ENCODE results near the gene TRPC3.
"Not testable (repeated sequence)": the region's sequence is repeated elsewhere in the genome, so short reads cannot be mapped to it uniquely, and the experiment has no call there.

The TRPC3 gene

GRCh38 chr4:121946644-121947043 lies 5.2 kb downstream of the TRPC3 start:
- no peak for DNase-seq (ENCODE audit: low read depth in 2 of 2)

GRCh38 chr4:121943941-121944340 lies 7.9 kb downstream of the TRPC3 start:
- no peak for DNase-seq (ENCODE audit: low read depth in 2 of 2)

GRCh38 chr4:121939690-121940089 lies 12.2 kb downstream of the TRPC3 start:
- no peak for DNase-seq (ENCODE audit: low read depth in 2 of 2)

- DNase-seq (ENCODE audit: low read depth in 2 of 2), result no peak
These were observed 13.4 kb downstream of the TRPC3 start for GRCh38 chr4:121938282-121939092.

GRCh38 chr4:121936101-121936500 lies 15.8 kb downstream of the TRPC3 start:
- no peak for DNase-seq (ENCODE audit: low read depth in 2 of 2)

- no peak for DNase-seq (ENCODE audit: low read depth in 2 of 2)
These were observed 17.2 kb downstream of the TRPC3 start for GRCh38 chr4:121934635-121935034.

GRCh38 chr4:121932212-121932974 lies 19.5 kb downstream of the TRPC3 start:
- DNase-seq (ENCODE audit: low read depth in 2 of 2), result no peak

- no peak for DNase-seq (ENCODE audit: low read depth in 2 of 2)
These were observed 21.6 kb downstream of the TRPC3 start for GRCh38 chr4:121930304-121930703.

GRCh38 chr4:121927948-121928347 lies 23.9 kb downstream of the TRPC3 start:
- DNase-seq (ENCODE audit: low read depth in 2 of 2), result no peak

- not testable (repeated sequence) for DNase-seq (ENCODE audit: low read depth in 2 of 2)
These were observed 25.4 kb downstream of the TRPC3 start for GRCh38 chr4:121926490-121926889.

GRCh38 chr4:121923306-121923705 lies 28.6 kb downstream of the TRPC3 start:
- DNase-seq (ENCODE audit: low read depth in 2 of 2), result no peak

- no peak for DNase-seq (ENCODE audit: low read depth in 2 of 2)
These were observed 38.2 kb downstream of the TRPC3 start for GRCh38 chr4:121913667-121914066.

- no peak for DNase-seq (ENCODE audit: low read depth in 2 of 2)
These were observed 43.5 kb downstream of the TRPC3 start for GRCh38 chr4:121908346-121908745.

- DNase-seq (ENCODE audit: low read depth in 2 of 2), result no peak
These were observed 51.5 kb downstream of the TRPC3 start for GRCh38 chr4:121900132-121900983.

- DNase-seq (ENCODE audit: low read depth in 2 of 2), result no peak
These were observed 53.7 kb downstream of the TRPC3 start for GRCh38 chr4:121898150-121898549.

- no peak for DNase-seq (ENCODE audit: low read depth in 2 of 2)
These were observed 63.7 kb downstream of the TRPC3 start for GRCh38 chr4:121888134-121888533.

GRCh38 chr4:121885115-121885514 lies 66.7 kb downstream of the TRPC3 start:
- DNase-seq (ENCODE audit: low read depth in 2 of 2), result no peak

GRCh38 chr4:121881158-121881557 lies 70.7 kb downstream of the TRPC3 start:
- no peak for DNase-seq (ENCODE audit: low read depth in 2 of 2)

GRCh38 chr4:121879135-121879534 lies 72.7 kb downstream of the TRPC3 start:
- no peak for DNase-seq (ENCODE audit: low read depth in 2 of 2)

- DNase-seq (ENCODE audit: low read depth in 2 of 2), result no peak
These were observed 74.7 kb downstream of the TRPC3 start for GRCh38 chr4:121877041-121877773.

GRCh38 chr4:121876070-121876469 lies 75.8 kb downstream of the TRPC3 start:
- DNase-seq (ENCODE audit: low read depth in 2 of 2), result no peak

All from activated CD8-positive, alpha-beta memory T cell treated with anti-CD3 and anti-CD28 coated beads for 4 hours (primary cell).